Measurements from ENCODE around the gene PODXL. TPM values are rescaled to one million over a fixed set of nuclear protein-coding genes. Genes with fewer than 3 reads are reported as not detected.

PODXL gene
- total RNA-seq, 1 experiment from 2014 or later = 1.6 TPM

DNA sequence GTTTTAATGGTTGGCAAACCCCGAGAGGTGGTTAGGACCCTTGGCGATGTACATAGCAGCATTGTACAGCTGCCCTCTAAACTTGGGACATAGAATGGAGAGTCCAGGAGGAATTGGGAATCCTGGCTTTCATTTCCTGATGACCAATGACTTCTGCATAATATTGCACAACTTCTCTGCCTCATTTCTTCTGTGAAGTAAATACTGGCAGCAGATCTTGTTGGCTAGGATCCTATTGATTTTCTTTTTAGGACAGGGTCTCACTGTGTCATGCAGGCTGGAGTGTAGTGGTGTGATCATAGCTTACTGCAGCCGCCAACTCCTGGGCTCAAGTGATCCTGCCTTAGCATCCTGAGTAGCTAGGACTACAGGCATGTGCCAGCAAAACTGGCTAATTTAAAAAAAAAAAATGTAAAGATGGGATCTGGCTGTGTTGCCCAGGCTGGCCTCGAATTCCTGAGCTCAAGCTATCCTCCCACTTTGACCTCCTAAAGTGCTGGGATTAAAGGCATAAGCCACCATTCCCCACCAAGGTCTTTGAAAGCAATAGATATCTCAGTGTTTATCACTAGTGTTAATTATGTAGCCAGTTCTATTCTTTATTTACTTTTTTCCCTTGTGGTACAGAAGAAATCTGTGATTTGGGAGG is 58.1 kb downstream of the PODXL start:
- intact Hi-C loops (cut with micrococcal nuclease) = no loop called here
- H3K4me1 Mint-ChIP-seq (ENCODE audit: insufficient read depth, unreplicated experiment) = no peaks in the 10 kb centered on the region
- TF ChIP-seq, protein P1, sequence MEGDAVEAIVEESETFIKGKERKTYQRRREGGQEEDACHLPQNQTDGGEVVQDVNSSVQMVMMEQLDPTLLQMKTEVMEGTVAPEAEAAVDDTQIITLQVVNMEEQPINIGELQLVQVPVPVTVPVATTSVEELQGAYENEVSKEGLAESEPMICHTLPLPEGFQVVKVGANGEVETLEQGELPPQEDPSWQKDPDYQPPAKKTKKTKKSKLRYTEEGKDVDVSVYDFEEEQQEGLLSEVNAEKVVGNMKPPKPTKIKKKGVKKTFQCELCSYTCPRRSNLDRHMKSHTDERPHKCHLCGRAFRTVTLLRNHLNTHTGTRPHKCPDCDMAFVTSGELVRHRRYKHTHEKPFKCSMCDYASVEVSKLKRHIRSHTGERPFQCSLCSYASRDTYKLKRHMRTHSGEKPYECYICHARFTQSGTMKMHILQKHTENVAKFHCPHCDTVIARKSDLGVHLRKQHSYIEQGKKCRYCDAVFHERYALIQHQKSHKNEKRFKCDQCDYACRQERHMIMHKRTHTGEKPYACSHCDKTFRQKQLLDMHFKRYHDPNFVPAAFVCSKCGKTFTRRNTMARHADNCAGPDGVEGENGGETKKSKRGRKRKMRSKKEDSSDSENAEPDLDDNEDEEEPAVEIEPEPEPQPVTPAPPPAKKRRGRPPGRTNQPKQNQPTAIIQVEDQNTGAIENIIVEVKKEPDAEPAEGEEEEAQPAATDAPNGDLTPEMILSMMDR (IDR thresholded peaks at IDR 0.05; ENCODE audit: unreplicated experiment) = no peak
- no peaks in the 10 kb centered on the region for H3K9me3 Mint-ChIP-seq (ENCODE audit: unreplicated experiment)
- H3K27me3 Mint-ChIP-seq (ENCODE audit: insufficient read depth, unreplicated experiment) = no peaks in the 10 kb centered on the region
- ChIA-PET POLR2A (no interaction called here), CTCF (interaction anchor here (1.4 to 5.1 kb wide), 4 partner anchors 9 to 157 kb away, joined by 4 to 24 read pairs (median 10); no protein-coding TSS in a partner anchor)
- no peak for DNase-seq (ENCODE audit: unreplicated experiment)
- no TSS peak for BruUV-seq (replicated peaks)
- H3K27ac Mint-ChIP-seq (ENCODE audit: low read depth, unreplicated experiment) = no peak overlapping the region
- H3K4me3 Mint-ChIP-seq (ENCODE audit: unreplicated experiment) = no peak overlapping the region
- peaks cover 6% of the 10 kb centered on the region for H3K36me3 Mint-ChIP-seq (ENCODE audit: insufficient read depth, unreplicated experiment)

DNA sequence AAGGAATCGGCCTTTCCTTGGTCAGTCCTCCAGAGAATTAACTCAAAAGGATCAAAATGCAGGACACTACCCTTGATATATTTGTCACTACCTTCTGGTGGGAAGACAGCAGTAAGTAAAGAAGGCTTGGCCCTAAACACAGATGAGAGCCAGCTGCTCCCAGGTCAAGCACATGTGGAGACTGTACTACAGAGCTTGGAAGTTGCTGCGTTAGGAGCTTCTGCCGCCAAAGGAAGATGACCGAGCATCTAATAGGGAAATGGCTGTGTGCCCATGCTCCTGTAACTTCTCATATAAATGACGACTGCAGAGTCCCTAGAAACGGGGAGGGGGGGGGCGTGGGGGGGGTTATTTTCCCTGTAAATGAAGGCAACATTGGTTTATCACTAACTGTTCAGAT is 59.0 kb downstream of the PODXL start:
- CTCF ChIA-PET = interaction anchor here (0.8 kb wide), 1 partner anchor 158 kb away, joined by 4 read pairs; no protein-coding TSS in a partner anchor
- Mint-ChIP-seq H3K4me1 (ENCODE audit: insufficient read depth, unreplicated experiment) (no peaks in the 10 kb centered on the region), H3K4me3 (ENCODE audit: unreplicated experiment) (no peak overlapping the region), H3K36me3 (ENCODE audit: insufficient read depth, unreplicated experiment) (peaks cover 6% of the 10 kb centered on the region), H3K9me3 (ENCODE audit: unreplicated experiment) (no peaks in the 10 kb centered on the region), H3K27me3 (ENCODE audit: insufficient read depth, unreplicated experiment) (no peaks in the 10 kb centered on the region), H3K27ac (ENCODE audit: low read depth, unreplicated experiment) (no peak overlapping the region)
- TF ChIP-seq, protein P1 (IDR thresholded peaks at IDR 0.05; ENCODE audit: unreplicated experiment) = no peak
- intact Hi-C loops (cut with micrococcal nuclease) = no loop called here
- no TSS peak for BruUV-seq (replicated peaks)
- POLR2A ChIA-PET = interaction anchor here (0.6 kb wide), 1 partner anchor 18 kb away, joined by 4 read pairs; no protein-coding TSS in a partner anchor
- no peak for DNase-seq (ENCODE audit: unreplicated experiment)

DNA sequence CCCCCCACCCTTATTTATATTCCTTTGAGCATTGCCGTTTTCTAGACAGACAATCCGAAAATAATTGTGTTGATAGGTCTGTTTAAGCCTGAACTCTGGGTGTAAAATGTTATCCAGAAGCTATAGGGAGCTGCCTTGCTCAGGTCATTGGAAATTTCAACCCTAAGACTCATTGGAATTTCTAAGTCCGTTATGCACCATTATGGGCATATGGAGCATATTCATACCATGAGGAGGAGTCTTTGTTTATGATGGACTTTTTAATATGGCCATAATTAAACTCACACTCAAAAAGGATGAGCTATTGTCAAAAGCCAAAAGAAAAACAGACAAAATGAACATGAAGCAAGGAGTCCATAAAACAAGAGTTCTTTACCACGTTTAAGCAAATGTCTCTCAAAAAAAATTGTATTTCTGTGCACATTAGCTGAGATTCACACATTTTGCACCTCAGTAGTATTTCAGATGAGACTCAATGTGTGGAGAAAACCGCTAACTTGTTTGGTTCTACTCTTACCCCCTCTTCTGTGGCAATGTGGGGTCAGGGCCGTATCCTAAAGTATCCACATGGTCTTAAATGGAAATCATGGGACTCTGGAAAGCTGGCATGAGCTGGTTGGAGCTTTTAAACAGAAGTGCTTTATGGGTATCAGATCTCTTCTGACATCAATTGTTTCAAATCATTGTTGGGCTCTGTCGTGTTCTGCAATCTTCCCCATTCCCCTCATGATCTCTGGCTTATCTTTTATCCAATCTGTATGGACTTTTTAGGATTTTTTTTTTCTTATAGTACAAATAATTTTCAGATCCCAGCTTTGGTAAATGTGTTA is 60.5 kb downstream of the PODXL start:
- Mint-ChIP-seq H3K36me3 (ENCODE audit: insufficient read depth, unreplicated experiment) (peaks cover 7% of the 10 kb centered on the region), H3K4me1 (ENCODE audit: insufficient read depth, unreplicated experiment) (no peaks in the 10 kb centered on the region), H3K9me3 (ENCODE audit: unreplicated experiment) (no peaks in the 10 kb centered on the region), H3K27ac (ENCODE audit: low read depth, unreplicated experiment) (no peak overlapping the region), H3K4me3 (ENCODE audit: unreplicated experiment) (no peak overlapping the region), H3K27me3 (ENCODE audit: insufficient read depth, unreplicated experiment) (no peaks in the 10 kb centered on the region)
- no TSS peak for BruUV-seq (replicated peaks)
- TF ChIP-seq, protein P1 (IDR thresholded peaks at IDR 0.05; ENCODE audit: unreplicated experiment) = no peak
- POLR2A ChIA-PET = interaction anchor here (0.6 to 1.3 kb wide), 3 partner anchors 9 to 400 kb away, joined by 3 read pairs; no protein-coding TSS in a partner anchor
- intact Hi-C loops (cut with micrococcal nuclease) = no loop called here
- CTCF ChIA-PET = interaction anchor here (1.3 to 1.6 kb wide), 3 partner anchors 11 to 159 kb away, joined by 3 to 6 read pairs (median 5); no protein-coding TSS in a partner anchor
- no peak for DNase-seq (ENCODE audit: unreplicated experiment)

DNA sequence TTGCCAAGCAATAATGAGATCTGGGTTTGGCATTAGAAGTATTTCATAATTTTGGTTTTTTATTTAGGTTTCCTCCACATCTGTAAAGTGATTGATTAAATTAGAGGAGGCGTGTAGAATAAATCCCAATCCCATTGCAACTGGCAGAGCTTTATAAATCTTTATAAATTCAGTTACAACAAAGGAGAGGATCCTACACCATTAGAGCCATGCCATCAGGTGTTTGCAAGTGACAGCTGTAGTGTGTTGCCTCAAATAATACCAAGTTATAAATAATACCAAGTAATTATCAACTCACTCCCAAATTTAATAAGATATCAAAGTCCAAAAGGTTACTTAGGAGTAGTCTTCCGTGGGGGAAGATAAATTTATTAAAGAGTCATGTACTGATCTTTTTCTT is 62.2 kb downstream of the PODXL start:
- TF ChIP-seq, protein P1 (IDR thresholded peaks at IDR 0.05; ENCODE audit: unreplicated experiment) = no peak
- H3K4me3 Mint-ChIP-seq (ENCODE audit: unreplicated experiment) = no peak overlapping the region
- DNase-seq (ENCODE audit: unreplicated experiment) = no peak
- POLR2A ChIA-PET = interaction anchor here (1.3 kb wide), 1 partner anchor 10 kb away, joined by 3 read pairs; no protein-coding TSS in a partner anchor
- no TSS peak for BruUV-seq (replicated peaks)
- intact Hi-C loops (cut with micrococcal nuclease) = no loop called here
- no peaks in the 10 kb centered on the region for H3K4me1 Mint-ChIP-seq (ENCODE audit: insufficient read depth, unreplicated experiment)
- no peak overlapping the region for H3K27ac Mint-ChIP-seq (ENCODE audit: low read depth, unreplicated experiment)
- CTCF ChIA-PET = interaction anchor here (1.0 to 1.7 kb wide), 3 partner anchors 13 to 425 kb away, joined by 3 to 24 read pairs (median 3); no protein-coding TSS in a partner anchor
- peaks cover 13% of the 10 kb centered on the region for H3K36me3 Mint-ChIP-seq (ENCODE audit: insufficient read depth, unreplicated experiment)
- no peaks in the 10 kb centered on the region for H3K9me3 Mint-ChIP-seq (ENCODE audit: unreplicated experiment)
- no peaks in the 10 kb centered on the region for H3K27me3 Mint-ChIP-seq (ENCODE audit: insufficient read depth, unreplicated experiment)

All from MCF 10A (cell line).